ENCODE results near the gene GALNT9.
"Not testable (repeated sequence)": the region's sequence is repeated elsewhere in the genome, so short reads cannot be mapped to it uniquely, and the experiment has no call there.

The GALNT9 gene

GRCh38 chr12:132300789-132301722, 28.3 kb downstream of the GALNT9 start:
- Mint-ChIP-seq H3K9me3 (peaks cover 5% of the 10 kb centered on the region), H3K27me3 (ENCODE audit: low read depth) (no peaks in the 10 kb centered on the region), H3K4me1 (ENCODE audit: low read depth) (no peaks in the 10 kb centered on the region), H3K4me3 (no peak overlapping the region), H3K27ac (no peak overlapping the region), H3K36me3 (ENCODE audit: low read depth) (no peaks in the 10 kb centered on the region)
- no peak for DNase-seq (ENCODE audit: low spot score)

DNA sequence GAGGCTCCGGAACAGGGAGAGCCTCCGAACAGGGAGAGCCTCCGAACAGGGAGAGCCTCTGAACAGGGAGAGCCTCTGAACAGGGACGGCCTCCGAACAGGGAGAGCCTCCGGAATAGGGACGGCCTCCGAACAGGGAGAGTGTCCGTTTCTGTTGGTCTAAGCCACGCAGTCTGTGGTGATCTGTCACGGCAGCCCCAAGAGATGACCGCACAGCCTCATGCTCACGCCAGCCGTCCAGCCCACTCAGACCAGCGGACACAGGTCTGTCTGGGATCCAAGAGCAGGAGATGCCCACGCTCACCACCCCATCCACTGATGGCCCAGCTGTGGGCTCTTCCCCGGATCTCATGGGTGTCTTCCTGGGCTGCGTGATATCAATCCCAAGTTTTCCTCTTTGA, 33.3 kb downstream of the GALNT9 start:
- H3K4me1 Mint-ChIP-seq (ENCODE audit: low read depth), result no peaks in the 10 kb centered on the region
- H3K9me3 Mint-ChIP-seq, result peaks cover 4% of the 10 kb centered on the region
- no peak overlapping the region for H3K4me3 Mint-ChIP-seq
- DNase-seq (ENCODE audit: low spot score), result no peak
- H3K27me3 Mint-ChIP-seq (ENCODE audit: low read depth), result no peaks in the 10 kb centered on the region
- no peaks in the 10 kb centered on the region for H3K36me3 Mint-ChIP-seq (ENCODE audit: low read depth)
- H3K27ac Mint-ChIP-seq, result no peak overlapping the region

DNA sequence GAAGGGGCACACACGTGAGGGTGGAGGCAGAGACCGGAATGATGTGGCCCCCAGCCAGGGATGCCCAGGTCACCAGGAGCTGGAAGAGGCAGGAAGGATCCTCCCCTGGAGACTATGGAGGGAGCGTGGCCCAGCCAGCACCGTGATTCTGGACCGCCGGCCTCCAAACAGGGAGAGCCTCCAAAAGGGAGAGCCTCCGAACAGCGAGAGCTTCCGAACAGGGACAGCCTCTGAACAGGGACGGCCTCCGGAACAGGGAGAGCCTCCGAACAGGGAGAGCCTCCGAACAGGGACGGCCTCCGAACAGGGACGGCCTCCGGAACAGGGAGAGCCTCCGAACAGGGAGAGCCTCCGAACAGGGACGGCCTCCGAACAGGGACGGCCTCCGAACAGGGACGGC, 33.8 kb downstream of the GALNT9 start:
- H3K27ac Mint-ChIP-seq; H3K4me1 Mint-ChIP-seq (ENCODE audit: low read depth); DNase-seq (ENCODE audit: low spot score); H3K36me3 Mint-ChIP-seq (ENCODE audit: low read depth); H3K27me3 Mint-ChIP-seq (ENCODE audit: low read depth); H3K4me3 Mint-ChIP-seq; H3K9me3 Mint-ChIP-seq: not testable (repeated sequence)

DNA sequence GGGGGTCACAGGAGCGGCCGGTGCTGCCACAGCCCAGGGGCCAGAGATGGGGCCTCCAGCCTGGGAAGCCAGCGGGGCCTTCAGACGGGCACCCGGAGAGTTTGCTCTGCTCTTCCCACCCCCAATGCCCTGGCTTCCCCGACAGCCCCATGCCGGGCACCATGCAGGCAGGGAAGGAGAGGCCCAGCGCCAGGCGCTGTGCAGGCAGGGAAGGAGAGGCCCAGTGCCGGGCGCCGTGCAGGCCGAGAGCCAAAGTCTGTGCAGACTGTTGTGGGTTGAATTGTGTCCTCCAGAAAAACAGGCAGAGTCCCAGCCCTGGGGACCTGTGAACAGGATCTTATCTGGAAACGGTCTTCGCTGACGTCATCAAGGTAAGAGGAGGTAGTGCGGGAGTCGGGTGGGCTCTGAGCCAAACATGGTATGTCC, 34.3 kb downstream of the GALNT9 start:
- Mint-ChIP-seq H3K4me1 (ENCODE audit: low read depth) (no peaks in the 10 kb centered on the region), H3K4me3 (no peak overlapping the region)
- no peak for DNase-seq (ENCODE audit: low spot score)

GRCh38 chr12:132294121-132295034, 35.0 kb downstream of the GALNT9 start:
- no peak overlapping the region for H3K4me3 Mint-ChIP-seq
- no peaks in the 10 kb centered on the region for H3K36me3 Mint-ChIP-seq (ENCODE audit: low read depth)
- H3K27me3 Mint-ChIP-seq (ENCODE audit: low read depth), result no peaks in the 10 kb centered on the region
- H3K4me1 Mint-ChIP-seq (ENCODE audit: low read depth), result no peaks in the 10 kb centered on the region
- no peak overlapping the region for H3K27ac Mint-ChIP-seq
- no peak for DNase-seq (ENCODE audit: low spot score)
- H3K9me3 Mint-ChIP-seq, result peaks cover 4% of the 10 kb centered on the region

More for the DNA sequence above, 34.3 kb downstream of the GALNT9 start:
- Mint-ChIP-seq H3K27me3 (ENCODE audit: low read depth) (no peaks in the 10 kb centered on the region), H3K36me3 (ENCODE audit: low read depth) (no peaks in the 10 kb centered on the region), H3K9me3 (peaks cover 4% of the 10 kb centered on the region), H3K27ac (no peak overlapping the region)

DNA sequence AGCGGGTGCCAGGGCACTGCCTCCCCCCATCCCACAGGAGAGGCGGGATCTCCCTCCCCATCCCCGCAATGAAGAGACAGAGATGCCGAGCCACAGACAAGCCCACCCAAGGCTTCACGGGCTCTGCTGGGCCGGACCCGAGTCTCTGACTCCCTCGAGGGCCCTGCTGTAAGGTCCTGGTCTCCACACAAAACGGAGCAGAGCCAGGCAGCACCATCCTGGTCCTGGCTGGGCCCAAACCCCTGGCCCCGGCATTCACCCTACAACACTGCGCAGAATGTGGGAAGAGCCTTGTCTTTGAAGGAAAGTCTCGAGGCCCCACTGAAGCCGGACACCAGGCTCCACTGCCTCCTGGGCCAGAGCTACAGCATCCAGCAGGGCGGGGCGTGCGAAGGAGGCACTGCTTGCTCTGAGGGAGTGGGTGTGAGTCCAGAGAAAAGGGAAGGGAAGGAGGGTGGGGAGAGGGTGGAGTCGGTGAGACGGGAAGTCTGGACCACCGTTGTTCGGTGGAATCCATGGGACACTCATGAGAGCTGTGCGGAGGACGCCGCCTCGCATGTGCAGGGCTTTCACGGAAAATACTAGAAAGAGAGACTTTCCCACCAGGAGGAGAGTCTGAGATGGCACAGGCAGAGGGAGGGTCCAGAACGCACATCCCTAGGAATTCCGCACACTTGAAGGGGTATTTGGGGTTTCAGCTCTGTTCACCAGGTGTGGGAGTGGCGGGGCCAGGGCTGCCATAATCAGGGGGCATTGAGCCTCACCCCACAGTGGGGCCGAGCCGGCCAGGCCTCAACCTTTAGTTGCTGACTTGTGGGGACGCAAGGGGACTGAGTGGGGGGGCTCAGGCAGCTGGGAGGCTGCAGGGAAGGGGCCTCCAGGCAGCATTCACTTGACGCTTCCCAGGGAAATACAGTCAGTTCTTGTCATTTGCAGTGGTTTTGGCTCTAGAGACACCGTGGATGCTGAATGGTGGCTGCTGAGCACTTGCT, 36.8 kb downstream of the GALNT9 start:
- Mint-ChIP-seq H3K27me3 (ENCODE audit: low read depth) (no peaks in the 10 kb centered on the region), H3K36me3 (ENCODE audit: low read depth) (no peaks in the 10 kb centered on the region), H3K4me1 (ENCODE audit: low read depth) (no peaks in the 10 kb centered on the region), H3K9me3 (peaks cover 4% of the 10 kb centered on the region), H3K4me3 (no peak overlapping the region), H3K27ac (no peak overlapping the region)
- DNase-seq (ENCODE audit: low spot score), result no peak

- Mint-ChIP-seq H3K27me3 (ENCODE audit: low read depth) (peaks cover 3% of the 10 kb centered on the region), H3K4me3 (no peak overlapping the region), H3K4me1 (ENCODE audit: low read depth) (no peaks in the 10 kb centered on the region), H3K9me3 (peaks cover 4% of the 10 kb centered on the region), H3K36me3 (ENCODE audit: low read depth) (no peaks in the 10 kb centered on the region), H3K27ac (no peak overlapping the region)
- no peak for DNase-seq (ENCODE audit: low spot score)
These were observed 37.8 kb downstream of the GALNT9 start for GRCh38 chr12:132291402-132292175.

- H3K4me1 Mint-ChIP-seq (ENCODE audit: low read depth), result no peaks in the 10 kb centered on the region
- DNase-seq (ENCODE audit: low spot score), result no peak
- H3K27ac Mint-ChIP-seq, result no peak overlapping the region
- H3K9me3 Mint-ChIP-seq, result peaks cover 4% of the 10 kb centered on the region
- no peaks in the 10 kb centered on the region for H3K36me3 Mint-ChIP-seq (ENCODE audit: low read depth)
- no peak overlapping the region for H3K4me3 Mint-ChIP-seq
- peaks cover 9% of the 10 kb centered on the region for H3K27me3 Mint-ChIP-seq (ENCODE audit: low read depth)
These were observed 39.2 kb downstream of the GALNT9 start for GRCh38 chr12:132290203-132290540.

GRCh38 chr12:132289356-132290202, 39.8 kb downstream of the GALNT9 start:
- no peak for DNase-seq (ENCODE audit: low spot score)
- H3K4me1 Mint-ChIP-seq (ENCODE audit: low read depth), result no peaks in the 10 kb centered on the region
- no peak overlapping the region for H3K27ac Mint-ChIP-seq
- H3K4me3 Mint-ChIP-seq, result no peak overlapping the region
- H3K27me3 Mint-ChIP-seq (ENCODE audit: low read depth), result peaks cover 9% of the 10 kb centered on the region
- peaks cover 4% of the 10 kb centered on the region for H3K9me3 Mint-ChIP-seq
- H3K36me3 Mint-ChIP-seq (ENCODE audit: low read depth), result no peaks in the 10 kb centered on the region

- no peak for DNase-seq (ENCODE audit: low spot score)
- H3K4me1 Mint-ChIP-seq (ENCODE audit: low read depth), result no peaks in the 10 kb centered on the region
- no peak overlapping the region for H3K27ac Mint-ChIP-seq
- H3K9me3 Mint-ChIP-seq, result peaks cover 4% of the 10 kb centered on the region
- H3K4me3 Mint-ChIP-seq, result no peak overlapping the region
- peaks cover 12% of the 10 kb centered on the region for H3K27me3 Mint-ChIP-seq (ENCODE audit: low read depth)
- H3K36me3 Mint-ChIP-seq (ENCODE audit: low read depth), result no peaks in the 10 kb centered on the region
These were observed 40.7 kb downstream of the GALNT9 start for GRCh38 chr12:132288516-132289215.

DNA sequence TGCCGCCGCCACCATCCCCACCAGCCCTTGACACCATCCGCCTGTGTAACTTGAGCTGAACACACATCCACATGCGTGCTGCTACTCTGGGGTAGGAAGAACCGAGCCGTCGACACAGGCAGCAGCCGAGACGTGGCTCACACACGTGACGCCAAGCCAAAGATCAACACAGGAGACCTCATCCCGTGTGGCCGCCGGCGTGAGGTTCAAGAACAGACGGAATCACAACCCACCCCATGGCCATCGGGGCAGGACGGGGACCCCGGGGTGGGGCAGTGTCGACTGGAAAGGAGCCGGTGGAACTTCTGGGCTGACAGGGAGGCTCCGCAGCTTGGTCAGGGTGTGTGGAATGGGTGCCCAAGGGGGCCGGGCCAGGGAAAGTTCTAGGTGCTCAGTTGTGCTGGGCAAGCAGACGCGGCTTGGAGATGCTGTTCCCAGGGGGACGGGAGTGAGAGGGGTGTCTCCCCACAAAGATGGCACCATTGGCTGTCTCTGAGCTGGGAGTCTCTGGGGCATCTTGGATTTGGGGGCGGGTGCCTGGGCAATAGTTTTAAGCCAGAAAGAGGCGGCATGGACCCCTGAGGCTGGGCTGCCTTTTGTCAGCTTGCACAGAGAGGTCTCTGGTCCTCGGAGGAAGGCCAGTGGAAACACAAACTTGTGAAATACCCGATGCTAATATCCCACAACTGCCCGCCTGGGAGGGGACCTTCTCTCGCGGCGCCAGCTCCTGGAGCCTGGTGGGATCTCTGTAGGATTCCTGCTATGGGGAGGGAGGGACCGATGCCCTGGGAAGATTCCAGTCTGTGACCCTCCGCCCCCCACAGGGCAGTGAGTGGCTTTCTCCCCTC, 41.8 kb downstream of the GALNT9 start:
- no peak for DNase-seq (ENCODE audit: low spot score)
- H3K27me3 Mint-ChIP-seq (ENCODE audit: low read depth), result peaks cover 12% of the 10 kb centered on the region
- H3K4me3 Mint-ChIP-seq, result no peak overlapping the region
- no peaks in the 10 kb centered on the region for H3K36me3 Mint-ChIP-seq (ENCODE audit: low read depth)
- H3K9me3 Mint-ChIP-seq, result peaks cover 4% of the 10 kb centered on the region
- H3K27ac Mint-ChIP-seq, result no peak overlapping the region
- H3K4me1 Mint-ChIP-seq (ENCODE audit: low read depth), result no peaks in the 10 kb centered on the region

Data from T-helper 2 cell treated with Interferon-gamma antibody and Interleukin-4, amounts not matched to agents 5 μg/mL and 100 μg/mL, for 36 hours (primary cell).